HEK293 (cell line): Measurements from ENCODE around the gene CEACAM20.

Experiments used
- CTCF ChIP-seq: fragments of 450-650 bp; formaldehyde crosslinking; IDR thresholded peaks from 2 replicates; pipeline ENCODE4 v1.5.1; 2016; ENCODE audit warnings: missing biosample characterization, missing genetic modification characterization
- YY1 ChIP-seq: fragments of 450-650 bp; formaldehyde crosslinking; IDR thresholded peaks from 2 replicates; pipeline ENCODE4 v1.5.1; 2018; ENCODE audit warnings: missing biosample characterization, missing genetic modification characterization
- ZFP37 ChIP-seq: fragments of 450-650 bp; formaldehyde crosslinking; IDR thresholded peaks from 2 replicates; pipeline ENCODE4 v1.5.1; 2016; ENCODE audit warnings: missing biosample characterization, missing genetic modification characterization
- ZNF473 ChIP-seq: fragments of 450-650 bp; formaldehyde crosslinking; IDR thresholded peaks from 2 replicates; pipeline ENCODE4 v1.5.1; 2017; ENCODE audit warnings: missing biosample characterization, missing genetic modification characterization
- ZNF585B ChIP-seq: fragments of 450-650 bp; formaldehyde crosslinking; IDR thresholded peaks from 2 replicates; pipeline ENCODE4 v1.5.1; 2016; ENCODE audit warnings: missing biosample characterization, missing genetic modification characterization
- ZNF626 ChIP-seq: fragments of 450-650 bp; sonication (Bioruptor Pico); formaldehyde crosslinking; IDR thresholded peaks from 2 replicates; pipeline ENCODE4 v1.5.1; 2018; ENCODE audit warnings: missing biosample characterization, missing genetic modification characterization, inconsistent platforms
- TF ChIP-seq, protein P1 (sequence below): sonication (generic); formaldehyde crosslinking; IDR thresholded peaks from 2 replicates; pipeline ENCODE4 v1.8.1; 2022; ENCODE audit warnings: mild to moderate bottlenecking, moderate library complexity, missing genetic modification reagents

GRCh38 chr19:44539991-44540390 is 10.5 kb upstream of the CEACAM20 start:
- no peak for TF ChIP-seq ZNF626 (tag by site-specific recombination)
- TF ChIP-seq ZNF585B = no peak
- TF ChIP-seq ZNF473 (tag by site-specific recombination) = no peak
- TF ChIP-seq CTCF (tag by site-specific recombination) = no peak
- no peak for TF ChIP-seq YY1 (tag by site-specific recombination)
- no peak for TF ChIP-seq ZFP37 (tag by site-specific recombination)
- TF ChIP-seq, protein P1, sequence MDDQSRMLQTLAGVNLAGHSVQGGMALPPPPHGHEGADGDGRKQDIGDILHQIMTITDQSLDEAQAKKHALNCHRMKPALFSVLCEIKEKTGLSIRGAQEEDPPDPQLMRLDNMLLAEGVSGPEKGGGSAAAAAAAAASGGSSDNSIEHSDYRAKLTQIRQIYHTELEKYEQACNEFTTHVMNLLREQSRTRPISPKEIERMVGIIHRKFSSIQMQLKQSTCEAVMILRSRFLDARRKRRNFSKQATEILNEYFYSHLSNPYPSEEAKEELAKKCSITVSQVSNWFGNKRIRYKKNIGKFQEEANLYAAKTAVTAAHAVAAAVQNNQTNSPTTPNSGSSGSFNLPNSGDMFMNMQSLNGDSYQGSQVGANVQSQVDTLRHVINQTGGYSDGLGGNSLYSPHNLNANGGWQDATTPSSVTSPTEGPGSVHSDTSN = no peak
